HUES64 (cell line): ENCODE results near the gene PLA2G4E.
A peak's percentile ranks its signal among the peaks of the same experiment; 100 is the strongest.

Source experiments
- H3K27ac ChIP-seq: 2 replicates; pipeline ENCODE4 v1.7.0; 2013; ENCODE audit warnings: low read depth, low read length, inconsistent platforms
- H3K27me3 ChIP-seq: 2 replicates; pipeline ENCODE4 v1.6.1; 2013; ENCODE audit warnings: mild to moderate bottlenecking, low read length; ENCODE audit not compliant: insufficient read depth
- H3K36me3 ChIP-seq: 2 replicates; pipeline ENCODE4 v1.6.1; 2013; ENCODE audit warnings: mild to moderate bottlenecking, low read length; ENCODE audit not compliant: insufficient read depth
- H3K4me1 ChIP-seq: 2 replicates; pipeline ENCODE4 v1.6.1; 2013; ENCODE audit warnings: mild to moderate bottlenecking, low read length, moderate library complexity; ENCODE audit not compliant: insufficient read depth
- H3K4me3 ChIP-seq: 2 replicates; pipeline ENCODE4 v1.5.1; 2013; ENCODE audit warnings: mild to moderate bottlenecking, low read length, moderate library complexity
- H3K9ac ChIP-seq: 2 replicates; pipeline ENCODE4 v1.6.1; 2013; ENCODE audit warnings: mild to moderate bottlenecking, low read depth, low read length
- H3K9me3 ChIP-seq: 2 replicates; pipeline ENCODE4 v1.6.1; 2013; ENCODE audit warnings: low read depth, low read length; ENCODE audit not compliant: insufficient read depth
- WGBS: fragments of 150-250, 120-280 bp; methylation state at CpG from one replicate; pipeline ENCODE4 v1.1.7; 2013; ENCODE audit warnings: missing lambda C conversion rate; 5-methylcytosine and 5-hydroxymethylcytosine counted together

Gene PLA2G4E

DNA sequence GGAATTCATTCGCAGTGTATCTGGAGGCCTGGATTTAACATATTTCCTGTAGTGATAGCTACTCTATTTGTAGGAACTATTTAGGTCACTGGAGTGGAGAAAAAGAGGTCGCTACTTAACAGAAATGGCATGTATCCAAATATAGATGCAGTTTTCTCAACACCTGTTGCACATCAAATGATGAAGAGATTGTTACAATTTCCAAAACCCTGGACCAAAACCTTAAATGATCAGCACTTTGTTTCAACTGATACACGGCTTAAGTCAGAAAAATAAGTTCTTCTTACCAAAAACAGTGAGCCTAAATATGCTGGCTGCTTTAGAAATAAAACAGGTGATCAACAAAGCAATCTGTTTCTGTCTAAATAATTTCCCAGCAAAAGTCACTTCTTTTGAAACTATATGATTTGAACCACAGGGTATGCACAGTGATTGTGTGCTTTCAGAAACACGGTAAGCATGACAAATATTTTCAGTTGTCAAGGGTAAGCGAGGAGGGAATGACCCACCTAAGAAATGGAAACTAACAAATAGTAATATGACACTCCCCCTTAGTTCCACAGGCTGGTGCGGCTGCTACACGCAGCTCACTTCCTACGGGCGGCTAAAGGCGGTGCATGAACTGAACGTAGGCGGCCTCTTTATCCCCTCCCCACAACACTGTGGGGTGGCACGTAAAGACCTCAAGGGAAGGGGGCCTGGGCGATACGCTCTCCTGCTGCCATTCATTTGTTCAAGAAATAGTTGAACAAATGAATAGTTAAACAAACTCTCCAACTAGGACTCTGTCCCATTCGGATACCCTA is 49.5 kb downstream of the PLA2G4E start:
- Histone ChIP-seq H3K36me3 (no peaks in the 10 kb centered on the region), H3K9me3 (no peaks in the 10 kb centered on the region), H3K27ac (peak overlapping the region; percentile 93; the same call in 1 of the 2 replicates), H3K4me1 (peaks cover 18% of the 10 kb centered on the region), H3K4me3 (peak overlapping the region; percentile 93), H3K27me3 (no peaks in the 10 kb centered on the region), H3K9ac (peak overlapping the region; percentile 87)
- 14% methylated on average over 16 of the region's 16 CpGs for WGBS

DNA sequence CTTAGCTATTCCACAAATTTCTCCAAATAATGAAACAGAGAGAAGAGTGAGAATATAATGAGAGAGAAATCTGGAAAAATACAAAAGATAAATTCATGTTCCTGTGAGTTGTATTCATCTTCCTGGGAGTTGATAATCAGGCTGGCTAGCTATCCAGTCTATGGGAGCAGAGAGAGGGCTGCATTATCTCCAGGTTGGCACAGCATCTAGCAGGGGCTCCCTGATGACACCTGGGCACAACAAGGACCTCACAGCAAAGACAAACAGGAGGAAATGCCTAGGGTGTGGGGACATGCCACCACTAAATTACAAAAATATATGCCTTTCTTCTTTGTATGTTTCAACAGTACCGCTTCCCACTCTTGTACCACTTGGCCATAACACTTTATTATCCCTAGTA is 50.4 kb downstream of the PLA2G4E start:
- H3K9me3 ChIP-seq = no peaks in the 10 kb centered on the region
- H3K4me1 ChIP-seq = peaks cover 18% of the 10 kb centered on the region
- peak overlapping the region; percentile 93 for H3K4me3 ChIP-seq
- 93% methylated on average over 1 of the region's 1 CpG for WGBS
- no peak overlapping the region for H3K9ac ChIP-seq
- no peaks in the 10 kb centered on the region for H3K27me3 ChIP-seq
- no peaks in the 10 kb centered on the region for H3K36me3 ChIP-seq
- no peak overlapping the region for H3K27ac ChIP-seq

DNA sequence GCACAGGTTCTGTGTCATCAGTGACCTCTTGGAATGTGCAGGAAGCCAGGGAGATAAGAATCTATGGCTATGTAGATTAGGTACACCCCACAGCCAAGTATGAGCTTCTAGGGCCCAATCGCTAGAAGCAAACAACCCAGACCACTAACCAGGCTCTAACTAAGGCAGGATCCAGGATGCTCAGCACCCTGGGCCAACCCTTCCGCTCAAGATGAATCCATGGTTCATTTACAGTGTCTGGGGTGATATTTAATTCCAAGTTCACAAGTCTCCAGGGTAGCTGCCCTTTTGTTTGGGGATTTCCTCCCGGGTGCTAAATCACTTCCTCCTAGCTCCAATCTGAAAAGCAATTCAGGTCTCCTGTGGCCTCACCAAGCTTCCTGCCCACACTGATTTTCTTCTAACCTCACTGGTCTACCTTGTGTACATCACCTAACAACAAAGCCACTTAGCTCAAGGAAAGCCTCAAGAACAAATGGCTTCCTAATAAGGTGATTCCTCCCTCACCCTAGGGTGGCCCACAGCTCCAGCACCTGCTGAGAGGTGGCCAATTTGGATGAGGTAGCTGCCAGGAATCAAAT is 50.9 kb downstream of the PLA2G4E start:
- H3K9ac ChIP-seq = no peak overlapping the region
- peaks cover 18% of the 10 kb centered on the region for H3K4me1 ChIP-seq
- H3K36me3 ChIP-seq = no peaks in the 10 kb centered on the region
- H3K9me3 ChIP-seq = no peaks in the 10 kb centered on the region
- 81% methylated on average over 3 of the region's 3 CpGs for WGBS
- H3K27ac ChIP-seq = no peak overlapping the region
- no peaks in the 10 kb centered on the region for H3K27me3 ChIP-seq
- peak overlapping the region; percentile 13 for H3K4me3 ChIP-seq

DNA sequence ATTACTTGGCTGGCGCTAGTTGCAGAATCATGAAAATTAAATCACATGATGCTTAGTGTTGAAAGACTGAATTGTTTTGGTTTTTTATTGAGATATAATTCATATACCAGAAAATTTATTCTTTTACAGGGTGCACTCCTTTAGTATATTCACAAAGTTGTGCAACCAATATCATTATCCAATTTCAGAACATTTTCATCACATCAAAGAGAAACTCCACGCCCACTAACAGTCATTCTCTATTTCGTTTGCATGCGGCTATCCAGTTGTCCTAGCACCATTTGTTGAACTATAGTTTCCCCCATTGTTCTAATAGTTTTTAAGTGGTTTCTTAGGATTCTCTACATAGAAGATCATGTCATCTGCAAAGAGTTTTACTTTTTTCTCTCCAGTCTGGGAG is 52.1 kb downstream of the PLA2G4E start:
- Histone ChIP-seq H3K4me3 (no peak overlapping the region), H3K27ac (no peak overlapping the region), H3K9me3 (no peaks in the 10 kb centered on the region), H3K9ac (no peak overlapping the region), H3K36me3 (no peaks in the 10 kb centered on the region), H3K4me1 (peaks cover 18% of the 10 kb centered on the region), H3K27me3 (no peaks in the 10 kb centered on the region)
- over 99% methylated on average over 3 of the region's 4 CpGs for WGBS

DNA sequence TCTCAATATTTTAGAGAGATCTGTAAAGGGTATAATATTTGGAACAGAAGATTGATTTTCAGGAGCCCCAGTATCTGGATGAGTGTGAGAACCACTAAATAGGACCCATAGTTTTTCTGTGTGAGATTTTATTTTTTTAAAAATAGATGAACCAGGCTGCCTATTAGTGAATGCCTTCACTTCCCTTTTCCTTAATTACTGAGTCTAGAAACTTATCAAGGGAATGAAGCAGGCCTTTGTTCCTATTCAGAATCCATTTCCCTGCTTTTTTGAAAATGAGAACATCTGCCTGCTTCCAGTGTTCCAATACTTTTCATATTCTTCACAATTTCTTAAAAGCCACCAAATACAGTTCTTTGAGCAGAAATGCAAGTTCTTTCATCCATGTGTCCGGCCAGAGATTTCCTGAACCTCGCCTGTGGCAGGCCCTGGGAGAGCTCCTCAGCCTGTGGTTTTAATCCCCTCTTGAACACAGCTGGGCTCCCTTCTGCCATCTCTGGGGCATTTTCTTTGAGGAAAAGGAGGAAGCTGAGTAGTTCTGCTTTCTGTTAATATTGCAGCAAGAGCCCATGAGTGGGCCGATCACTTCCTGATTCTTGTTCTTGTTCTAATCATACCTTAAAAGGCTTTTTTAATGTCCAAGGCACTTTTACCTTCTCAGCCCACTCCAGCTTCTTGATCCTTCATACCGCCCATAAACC is 53.2 kb downstream of the PLA2G4E start:
- whole genome bisulfite sequencing = 91% methylated on average over 4 of the region's 4 CpGs
- Histone ChIP-seq H3K9ac (no peak overlapping the region), H3K4me1 (peaks cover 16% of the 10 kb centered on the region)

DNA sequence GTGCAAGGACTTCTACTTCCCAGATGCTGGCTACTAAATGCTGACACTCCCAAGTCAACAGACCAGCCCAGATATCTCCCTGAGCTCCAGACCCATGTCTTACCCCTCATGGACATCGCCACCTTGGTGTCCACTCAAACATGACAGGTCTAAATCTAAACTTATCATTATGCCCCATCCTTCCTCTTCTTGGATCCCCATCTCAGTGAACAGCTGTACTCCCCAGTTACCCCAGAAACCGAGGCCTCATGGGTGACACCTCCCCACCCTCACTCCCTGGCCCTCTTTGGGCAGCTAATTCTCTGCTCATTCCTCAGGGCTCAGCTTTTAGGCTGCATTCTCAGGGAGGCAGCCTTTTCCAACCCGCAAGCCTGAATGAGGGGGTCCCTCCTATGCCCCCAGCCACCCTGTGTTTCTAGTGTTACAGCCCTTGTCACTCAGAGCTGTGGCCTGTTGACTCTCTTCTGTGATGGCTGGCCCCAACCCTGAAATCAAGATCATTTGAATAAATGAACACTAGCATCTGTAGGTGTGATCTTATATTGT is 53.8 kb downstream of the PLA2G4E start:
- WGBS = 92% methylated on average over 3 of the region's 3 CpGs
- Histone ChIP-seq H3K4me1 (peaks cover 16% of the 10 kb centered on the region), H3K27ac (no peak overlapping the region), H3K4me3 (no peak overlapping the region), H3K9ac (no peak overlapping the region), H3K9me3 (no peaks in the 10 kb centered on the region), H3K27me3 (no peaks in the 10 kb centered on the region), H3K36me3 (no peaks in the 10 kb centered on the region)

More for the DNA sequence above, 53.2 kb downstream of the PLA2G4E start:
- no peaks in the 10 kb centered on the region for H3K36me3 ChIP-seq
- no peaks in the 10 kb centered on the region for H3K27me3 ChIP-seq
- H3K27ac ChIP-seq = no peak overlapping the region
- no peaks in the 10 kb centered on the region for H3K9me3 ChIP-seq
- H3K4me3 ChIP-seq = no peak overlapping the region

DNA sequence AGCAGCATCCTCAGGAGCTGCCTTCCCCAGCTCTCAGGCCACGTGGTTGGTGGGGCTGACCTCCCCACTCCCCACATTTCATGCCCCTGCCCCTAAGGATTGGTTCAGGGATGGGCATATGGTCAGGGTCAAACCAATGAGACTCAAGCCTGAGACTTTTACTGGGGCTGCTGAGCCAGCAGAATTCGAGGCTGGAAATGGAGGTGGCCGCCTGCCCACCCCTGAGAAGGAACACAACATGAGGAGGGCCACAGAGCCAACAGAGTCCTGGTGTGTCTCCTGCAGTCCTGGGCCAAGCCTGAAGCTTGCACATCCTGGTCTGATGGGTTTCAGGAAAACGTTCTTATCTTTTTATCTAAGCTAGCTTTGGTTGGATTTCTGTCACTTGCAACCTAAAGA is 54.4 kb downstream of the PLA2G4E start:
- no peak overlapping the region for H3K27ac ChIP-seq

DNA sequence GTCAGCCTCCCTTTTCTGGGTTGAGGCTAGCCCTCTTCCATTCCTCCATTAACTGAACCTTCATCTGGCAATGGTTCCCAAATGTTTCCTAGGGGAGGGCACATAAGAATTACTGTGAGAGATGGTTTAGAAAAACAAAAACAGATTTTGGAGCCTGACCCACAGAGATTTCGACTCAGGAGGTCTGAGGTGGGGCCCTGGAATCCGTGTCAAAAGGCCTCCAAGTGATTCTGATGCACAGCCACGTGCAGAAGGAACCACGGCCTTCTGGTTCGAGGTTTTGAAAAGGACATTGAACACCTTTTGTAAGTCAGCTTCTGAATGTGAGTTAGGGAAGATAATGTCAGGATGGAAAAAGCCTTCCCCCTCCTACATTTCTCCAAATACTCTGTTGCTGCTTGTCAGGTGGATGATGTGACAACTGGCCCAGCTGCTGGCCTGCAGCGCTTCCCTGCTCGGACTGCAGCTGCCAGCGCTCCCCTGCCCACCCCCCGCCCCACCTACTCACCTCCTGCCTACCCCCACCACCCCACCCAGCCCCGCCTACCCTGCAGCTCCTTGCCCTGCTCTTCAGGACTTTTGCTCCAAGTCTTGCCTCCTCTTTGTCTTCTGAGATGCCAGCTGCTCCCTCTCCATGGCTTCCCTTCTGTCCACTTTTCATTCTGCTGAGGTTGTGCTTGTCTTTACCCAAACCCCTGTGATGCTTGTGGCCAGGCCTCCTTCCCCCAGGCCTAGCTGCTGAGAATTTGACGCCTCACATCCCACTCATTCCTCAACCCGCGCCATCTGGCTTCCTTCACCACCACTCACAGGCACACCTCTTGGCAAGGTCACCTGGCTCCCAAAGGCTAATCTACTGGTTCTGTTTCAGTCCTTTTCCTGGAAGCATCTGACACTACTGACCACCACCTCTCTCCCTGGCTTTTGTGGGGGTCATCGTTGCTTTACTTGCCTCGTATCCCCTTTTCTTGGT is 55.1 kb downstream of the PLA2G4E start:
- peaks cover 9% of the 10 kb centered on the region; the same call in 1 of the 2 replicates for H3K4me1 ChIP-seq
- H3K4me3 ChIP-seq = no peak overlapping the region
- H3K36me3 ChIP-seq = peaks cover 4% of the 10 kb centered on the region; the same call in 1 of the 2 replicates
- H3K27ac ChIP-seq = no peak overlapping the region
- no peaks in the 10 kb centered on the region for H3K27me3 ChIP-seq
- 84% methylated on average over 14 of the region's 15 CpGs for WGBS
- no peaks in the 10 kb centered on the region for H3K9me3 ChIP-seq
- no peak overlapping the region for H3K9ac ChIP-seq

More for the DNA sequence above, 54.4 kb downstream of the PLA2G4E start:
- Histone ChIP-seq H3K27me3 (no peaks in the 10 kb centered on the region), H3K36me3 (no peaks in the 10 kb centered on the region), H3K9ac (no peak overlapping the region), H3K4me3 (no peak overlapping the region), H3K4me1 (peaks cover 16% of the 10 kb centered on the region), H3K9me3 (no peaks in the 10 kb centered on the region)
- WGBS = 81% methylated on average over 4 of the region's 4 CpGs

DNA sequence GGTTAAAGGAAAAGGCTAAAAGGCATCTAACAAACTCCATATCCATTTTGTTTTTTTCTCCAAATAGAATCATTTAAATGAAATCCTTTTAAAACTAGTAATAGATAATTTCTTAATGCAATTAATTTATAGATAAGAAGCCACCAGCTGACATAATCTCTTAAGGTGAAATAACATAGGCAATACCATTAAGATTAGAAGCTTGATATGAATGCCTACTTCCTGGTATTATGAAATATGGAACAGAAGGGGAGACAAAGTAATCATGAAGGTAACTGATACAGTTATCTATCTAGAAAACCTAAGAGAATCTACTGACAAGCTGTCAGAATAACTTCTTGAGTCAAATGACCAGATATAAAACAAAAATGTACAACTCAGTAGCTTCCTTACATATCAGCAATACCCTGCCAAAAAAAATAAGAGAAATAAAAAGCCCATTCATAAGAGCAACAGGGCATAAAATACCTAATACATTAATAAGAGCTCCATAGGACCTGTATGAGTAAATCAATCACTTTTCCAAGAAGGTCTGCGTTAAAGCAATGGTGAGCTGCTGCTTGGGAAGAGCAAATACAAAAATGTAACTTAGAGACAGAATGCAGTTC is 59.1 kb downstream of the PLA2G4E start:
- no peaks in the 10 kb centered on the region for H3K27me3 ChIP-seq
- no peak overlapping the region for H3K27ac ChIP-seq
- whole genome bisulfite sequencing = 88% methylated on average over 1 of the region's 1 CpG
- H3K4me1 ChIP-seq = no peaks in the 10 kb centered on the region
- no peak overlapping the region for H3K4me3 ChIP-seq
- no peaks in the 10 kb centered on the region for H3K9me3 ChIP-seq
- no peak overlapping the region for H3K9ac ChIP-seq
- peaks cover 4% of the 10 kb centered on the region; the same call in 1 of the 2 replicates for H3K36me3 ChIP-seq

DNA sequence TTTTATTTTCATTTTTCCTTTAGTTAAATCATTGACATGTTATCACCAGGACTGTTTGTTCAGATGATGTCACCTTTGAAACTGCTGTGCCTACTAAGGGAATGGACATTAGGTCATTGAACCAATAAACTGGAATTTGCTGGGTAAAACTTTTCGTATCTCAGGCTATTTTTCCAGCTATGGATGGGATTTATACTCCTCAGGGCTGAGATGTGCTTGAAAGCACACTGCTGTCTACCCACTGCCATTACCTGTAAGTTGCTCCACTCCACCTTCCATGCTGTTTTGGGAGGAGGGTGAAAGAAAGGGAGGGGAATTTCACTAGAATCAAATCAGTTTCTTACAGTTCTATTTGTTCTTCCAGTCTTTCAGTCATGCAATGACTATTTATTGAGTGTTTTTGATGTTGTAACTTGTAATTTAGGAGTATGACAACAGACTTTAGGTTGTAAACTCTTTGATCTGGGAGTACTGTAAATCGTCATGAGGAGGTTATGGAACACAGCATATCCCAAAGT is 59.8 kb downstream of the PLA2G4E start:
- Histone ChIP-seq H3K9me3 (no peaks in the 10 kb centered on the region), H3K9ac (no peak overlapping the region), H3K36me3 (peaks cover 4% of the 10 kb centered on the region; the same call in 1 of the 2 replicates), H3K27ac (no peak overlapping the region), H3K27me3 (no peaks in the 10 kb centered on the region), H3K4me1 (no peaks in the 10 kb centered on the region), H3K4me3 (no peak overlapping the region)
- 95% methylated on average over 2 of the region's 2 CpGs for WGBS
